ENCODE measurements around the gene NES. TPM values are rescaled to one million over a fixed set of nuclear protein-coding genes. Genes with fewer than 3 reads are reported as not detected.

The NES gene
- total RNA-seq, 1 donor from 2014 or later, result 265 TPM

- TF ChIP-seq CTCF (conservative IDR thresholded peaks at IDR 0.05), result no peak
- Mint-ChIP-seq H3K27me3 (ENCODE audit: low read depth) (peaks cover 89% of the 10 kb centered on the region), H3K4me3 (peak overlapping the region; percentile 41), H3K36me3 (ENCODE audit: low read depth) (no peaks in the 10 kb centered on the region), H3K4me1 (peaks cover 27% of the 10 kb centered on the region), H3K9me3 (no peaks in the 10 kb centered on the region), H3K27ac (ENCODE audit: unreplicated experiment) (peak overlapping the region; percentile 57)
- DNase-seq (ENCODE audit: low read depth, low spot score), result no peak
These were observed 21.9 kb downstream of the NES start for GRCh38 chr1:156655151-156655903.

- no peak for DNase-seq (ENCODE audit: low read depth, low spot score)
- no peaks in the 10 kb centered on the region for H3K9me3 Mint-ChIP-seq
- no peaks in the 10 kb centered on the region for H3K36me3 Mint-ChIP-seq (ENCODE audit: low read depth)
- H3K4me1 Mint-ChIP-seq, result peaks cover 21% of the 10 kb centered on the region
- H3K27ac Mint-ChIP-seq (ENCODE audit: unreplicated experiment), result no peak overlapping the region
- TF ChIP-seq CTCF (conservative IDR thresholded peaks at IDR 0.05), result no peak
- H3K27me3 Mint-ChIP-seq (ENCODE audit: low read depth), result peaks cover 88% of the 10 kb centered on the region
- H3K4me3 Mint-ChIP-seq, result no peak overlapping the region
These were observed 22.5 kb downstream of the NES start for GRCh38 chr1:156654700-156655099.

GRCh38 chr1:156652992-156653355 lies 24.2 kb downstream of the NES start:
- no peak for TF ChIP-seq CTCF (conservative IDR thresholded peaks at IDR 0.05)
- H3K4me3 Mint-ChIP-seq, result no peak overlapping the region
- no peaks in the 10 kb centered on the region for H3K9me3 Mint-ChIP-seq
- peaks cover 90% of the 10 kb centered on the region for H3K27me3 Mint-ChIP-seq (ENCODE audit: low read depth)
- no peaks in the 10 kb centered on the region for H3K36me3 Mint-ChIP-seq (ENCODE audit: low read depth)
- H3K27ac Mint-ChIP-seq (ENCODE audit: unreplicated experiment), result no peak overlapping the region
- H3K4me1 Mint-ChIP-seq, result peaks cover 13% of the 10 kb centered on the region
- DNase-seq (ENCODE audit: low read depth, low spot score), result no peak

GRCh38 chr1:156652131-156652991 lies 24.8 kb downstream of the NES start:
- Mint-ChIP-seq H3K9me3 (no peaks in the 10 kb centered on the region), H3K4me1 (peaks cover 9% of the 10 kb centered on the region), H3K36me3 (ENCODE audit: low read depth) (no peaks in the 10 kb centered on the region), H3K27me3 (ENCODE audit: low read depth) (peaks cover 86% of the 10 kb centered on the region), H3K27ac (ENCODE audit: unreplicated experiment) (no peak overlapping the region), H3K4me3 (no peak overlapping the region)
- DNase-seq (ENCODE audit: low read depth, low spot score), result peak; percentile 66
- TF ChIP-seq CTCF (conservative IDR thresholded peaks at IDR 0.05), result no peak

GRCh38 chr1:156648951-156649350 lies 28.3 kb downstream of the NES start:
- no peak for TF ChIP-seq CTCF (conservative IDR thresholded peaks at IDR 0.05)
- Mint-ChIP-seq H3K9me3 (no peaks in the 10 kb centered on the region), H3K27me3 (ENCODE audit: low read depth) (peaks cover 70% of the 10 kb centered on the region), H3K4me1 (peaks cover 7% of the 10 kb centered on the region), H3K4me3 (no peak overlapping the region), H3K27ac (ENCODE audit: unreplicated experiment) (no peak overlapping the region), H3K36me3 (ENCODE audit: low read depth) (no peaks in the 10 kb centered on the region)
- DNase-seq (ENCODE audit: low read depth, low spot score), result no peak

Measured in neural crest cell (in vitro differentiated cells).